ENCODE data around the gene QRSL1. TPM values are rescaled to one million over a fixed set of nuclear protein-coding genes. Genes with fewer than 3 reads are reported as not detected.

Gene QRSL1
- total RNA-seq, 1 experiment from 2014 or later: 13.4 TPM

DNA sequence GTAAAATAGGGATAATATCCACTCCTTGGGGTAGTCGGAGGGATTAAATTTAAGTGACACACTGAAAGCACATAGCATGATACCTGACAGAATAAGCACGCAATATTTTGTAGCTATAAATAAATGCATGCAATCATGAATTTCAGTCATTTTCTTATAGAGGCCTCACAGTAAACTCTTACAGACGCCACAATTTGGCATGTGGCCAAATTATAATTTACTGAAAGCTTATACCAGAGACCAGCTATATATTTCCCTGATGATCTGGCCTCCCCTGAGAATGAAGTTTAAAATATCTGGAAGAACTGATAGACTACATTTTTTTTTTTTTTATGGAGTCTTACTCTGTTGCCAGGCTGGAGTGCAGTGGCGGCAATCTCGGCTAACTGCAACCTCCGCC, 40.9 kb downstream of the QRSL1 start:
- no TSS peak for BruUV-seq (replicated peaks)
- CTCF ChIA-PET: interaction anchor here (0.6 to 0.9 kb wide), 2 partner anchors 102 to 309 kb away, joined by 3 to 5 read pairs; no protein-coding TSS in a partner anchor
- Histone ChIP-seq H3K36me3 (ENCODE audit: low read depth) (no peaks in the 10 kb centered on the region), H3K27ac (no peak overlapping the region), H4K20me1 (ENCODE audit: insufficient read depth) (no peaks in the 10 kb centered on the region), H3K9me3 (ENCODE audit: insufficient read depth, low read depth) (no peaks in the 10 kb centered on the region), H3K27me3 (ENCODE audit: insufficient read depth, low read depth) (no peaks in the 10 kb centered on the region), H3K9me2 (ENCODE audit: insufficient read depth) (no peaks in the 10 kb centered on the region), H3F3A (ENCODE audit: insufficient read depth, low read depth) (peaks cover 4% of the 10 kb centered on the region; the same call in 1 of the 2 replicates), H3K4me1 (replicated peaks; ENCODE audit: insufficient read depth) (no peaks in the 10 kb centered on the region), H2AFZ (no peak overlapping the region), H3K79me2 (ENCODE audit: low read depth) (no peaks in the 10 kb centered on the region), H3K4me2 (no peak overlapping the region), H3K4me3 (no peak overlapping the region)
- TF ChIP-seq, protein P1, sequence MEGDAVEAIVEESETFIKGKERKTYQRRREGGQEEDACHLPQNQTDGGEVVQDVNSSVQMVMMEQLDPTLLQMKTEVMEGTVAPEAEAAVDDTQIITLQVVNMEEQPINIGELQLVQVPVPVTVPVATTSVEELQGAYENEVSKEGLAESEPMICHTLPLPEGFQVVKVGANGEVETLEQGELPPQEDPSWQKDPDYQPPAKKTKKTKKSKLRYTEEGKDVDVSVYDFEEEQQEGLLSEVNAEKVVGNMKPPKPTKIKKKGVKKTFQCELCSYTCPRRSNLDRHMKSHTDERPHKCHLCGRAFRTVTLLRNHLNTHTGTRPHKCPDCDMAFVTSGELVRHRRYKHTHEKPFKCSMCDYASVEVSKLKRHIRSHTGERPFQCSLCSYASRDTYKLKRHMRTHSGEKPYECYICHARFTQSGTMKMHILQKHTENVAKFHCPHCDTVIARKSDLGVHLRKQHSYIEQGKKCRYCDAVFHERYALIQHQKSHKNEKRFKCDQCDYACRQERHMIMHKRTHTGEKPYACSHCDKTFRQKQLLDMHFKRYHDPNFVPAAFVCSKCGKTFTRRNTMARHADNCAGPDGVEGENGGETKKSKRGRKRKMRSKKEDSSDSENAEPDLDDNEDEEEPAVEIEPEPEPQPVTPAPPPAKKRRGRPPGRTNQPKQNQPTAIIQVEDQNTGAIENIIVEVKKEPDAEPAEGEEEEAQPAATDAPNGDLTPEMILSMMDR (conservative IDR thresholded peaks at IDR 0.05): no peak
- no peak for TF ChIP-seq EZH2 (IDR thresholded peaks at IDR 0.05; ENCODE audit: low read depth)
- DNase-seq: no peak
- intact Hi-C loops (cut with micrococcal nuclease; ENCODE audit: unreplicated experiment): no loop called here
- POLR2A ChIA-PET (ENCODE audit: unreplicated experiment): interaction anchor here (0.7 kb wide), 1 partner anchor 128 kb away, joined by 11 read pairs; no protein-coding TSS in a partner anchor

DNA sequence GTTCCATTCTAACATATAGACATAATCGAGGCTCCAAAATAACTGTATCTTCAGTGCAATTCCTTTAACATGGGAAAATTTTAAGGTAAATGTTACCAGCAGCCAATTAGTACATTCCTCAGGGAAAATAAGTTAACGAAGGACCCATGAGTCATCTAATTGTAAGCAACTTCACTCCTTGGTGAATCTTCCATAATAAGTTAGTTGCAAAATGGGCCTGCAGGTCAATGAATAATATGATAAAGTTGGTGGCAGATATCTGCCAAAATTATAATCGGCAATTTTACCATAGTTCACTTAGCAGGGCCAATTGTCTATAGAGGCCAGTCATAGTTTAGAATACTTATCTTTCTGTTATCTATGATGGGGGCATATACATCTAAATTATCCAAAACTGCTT, 42.3 kb downstream of the QRSL1 start:
- Histone ChIP-seq H3K9me3 (ENCODE audit: insufficient read depth, low read depth) (no peaks in the 10 kb centered on the region), H4K20me1 (ENCODE audit: insufficient read depth) (no peaks in the 10 kb centered on the region), H3K4me1 (replicated peaks; ENCODE audit: insufficient read depth) (no peaks in the 10 kb centered on the region), H3K9me2 (ENCODE audit: insufficient read depth) (no peaks in the 10 kb centered on the region), H3F3A (ENCODE audit: insufficient read depth, low read depth) (peaks cover 4% of the 10 kb centered on the region; the same call in 1 of the 2 replicates), H2AFZ (no peak overlapping the region), H3K27ac (no peak overlapping the region), H3K79me2 (ENCODE audit: low read depth) (no peaks in the 10 kb centered on the region), H3K4me3 (no peak overlapping the region), H3K27me3 (ENCODE audit: insufficient read depth, low read depth) (no peaks in the 10 kb centered on the region), H3K36me3 (ENCODE audit: low read depth) (no peaks in the 10 kb centered on the region), H3K4me2 (no peak overlapping the region)
- ChIA-PET POLR2A (ENCODE audit: unreplicated experiment) (no interaction called here), CTCF (no interaction called here)
- intact Hi-C loops (cut with micrococcal nuclease; ENCODE audit: unreplicated experiment): no loop called here
- TF ChIP-seq, protein P1 (conservative IDR thresholded peaks at IDR 0.05): no peak
- TF ChIP-seq EZH2 (IDR thresholded peaks at IDR 0.05; ENCODE audit: low read depth): no peak
- DNase-seq: no peak
- BruUV-seq (replicated peaks): no TSS peak

DNA sequence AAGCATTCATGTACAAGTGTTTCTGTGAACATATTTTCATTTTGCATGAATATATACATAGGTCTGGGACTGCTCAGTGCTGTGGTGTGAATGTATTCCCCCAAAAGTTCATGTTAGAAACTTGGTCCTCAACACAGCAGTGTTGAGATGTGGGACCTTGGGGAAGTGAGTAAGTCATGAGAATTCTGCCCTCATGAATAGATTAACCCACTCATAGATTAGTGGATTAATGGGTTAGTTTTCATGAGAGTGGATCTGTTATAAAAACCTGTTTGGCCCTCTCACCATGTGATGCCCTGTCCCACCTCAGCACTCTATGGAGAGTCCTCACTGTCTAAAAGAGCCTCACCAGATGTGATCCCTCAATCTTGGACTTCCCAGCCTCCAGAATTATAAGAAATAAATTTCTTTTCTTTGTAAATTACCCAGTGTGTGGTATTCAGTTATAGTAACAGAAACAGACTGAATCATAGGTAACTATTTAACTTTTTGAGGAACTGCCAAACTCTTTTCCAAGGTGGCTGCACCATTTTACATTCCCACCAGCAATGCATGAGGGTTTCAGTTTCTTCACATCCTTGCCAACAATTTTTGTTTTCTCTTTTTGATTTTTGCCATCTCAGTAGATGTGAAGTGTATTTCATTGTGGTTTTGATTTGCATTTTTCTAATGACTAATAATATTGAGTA, 45.3 kb downstream of the QRSL1 start:
- no peaks in the 10 kb centered on the region for H3F3A ChIP-seq (ENCODE audit: insufficient read depth, low read depth)
- H3K4me3 ChIP-seq: no peak overlapping the region
- no TSS peak for BruUV-seq (replicated peaks)
- H2AFZ ChIP-seq: no peak overlapping the region
- DNase-seq: no peak
- no peaks in the 10 kb centered on the region for H3K4me1 ChIP-seq (replicated peaks; ENCODE audit: insufficient read depth)
- no peaks in the 10 kb centered on the region for H3K9me3 ChIP-seq (ENCODE audit: insufficient read depth, low read depth)
- H3K36me3 ChIP-seq (ENCODE audit: low read depth): no peaks in the 10 kb centered on the region
- ChIA-PET POLR2A (ENCODE audit: unreplicated experiment) (no interaction called here), CTCF (no interaction called here)
- H3K79me2 ChIP-seq (ENCODE audit: low read depth): no peaks in the 10 kb centered on the region
- intact Hi-C loops (cut with micrococcal nuclease; ENCODE audit: unreplicated experiment): no loop called here
- H4K20me1 ChIP-seq (ENCODE audit: insufficient read depth): no peaks in the 10 kb centered on the region
- no peaks in the 10 kb centered on the region for H3K27me3 ChIP-seq (ENCODE audit: insufficient read depth, low read depth)
- no peaks in the 10 kb centered on the region for H3K9me2 ChIP-seq (ENCODE audit: insufficient read depth)
- no peak overlapping the region for H3K27ac ChIP-seq
- no peak overlapping the region for H3K4me2 ChIP-seq
- no peak for TF ChIP-seq EZH2 (IDR thresholded peaks at IDR 0.05; ENCODE audit: low read depth)
- TF ChIP-seq, protein P1 (conservative IDR thresholded peaks at IDR 0.05): no peak

Data from PC-9 (cell line).